Lung (tissue), 12 donors: ENCODE data around the gene METTL24. TPM values are rescaled to one million over a fixed set of nuclear protein-coding genes. Genes with fewer than 3 reads are reported as not detected.
"Not testable (repeated sequence)": the region's sequence is repeated elsewhere in the genome, so short reads cannot be mapped to it uniquely, and the experiment has no call there.

Experiments
- ATAC-seq: fragments of 200-7000 bp; cut with Tn5 transposase; one replicate; pipeline ENCODE4 v1.9.1; 2020; ENCODE audit warnings: moderate number of reproducible peaks; ENCODE audit not compliant: insufficient read depth, low FRiP score
- DNase-seq, 3 donors: peaks; one replicate each; pipeline ENCODE4 v3.0.0-alpha.2; 2013 to 2017
- H3K27ac ChIP-seq, 2 donors: one replicate each; pipeline ENCODE4 v1.5.1; 2013; ENCODE audit warnings: mild to moderate bottlenecking in 2 of 2, moderate library complexity in 2 of 2, control low read depth in 1 of 2, inconsistent platforms in 1 of 2, low read depth in 1 of 2, low read length in 1 of 2
- H3K27me3 ChIP-seq, 3 donors: one replicate each; pipeline ENCODE4 v1.5.1; 2013; ENCODE audit warnings: low read length in 2 of 3; ENCODE audit not compliant: control insufficient read depth in 3 of 3, insufficient read depth in 3 of 3
- H3K36me3 ChIP-seq, 4 donors: one replicate each; pipeline ENCODE4 v1.5.1; 2013; ENCODE audit warnings: low read length in 4 of 4, mild to moderate bottlenecking in 1 of 4, moderate library complexity in 1 of 4; ENCODE audit not compliant: control insufficient read depth in 4 of 4, insufficient read depth in 4 of 4
- H3K4me1 ChIP-seq, 5 donors: one replicate each; pipeline ENCODE4 v1.5.1; 2013; ENCODE audit warnings: low read length in 5 of 5, mild to moderate bottlenecking in 2 of 5, moderate library complexity in 1 of 5; ENCODE audit not compliant: control insufficient read depth in 5 of 5, insufficient read depth in 5 of 5
- H3K4me3 ChIP-seq: one replicate; pipeline ENCODE4 v1.5.1; 2013; ENCODE audit warnings: mild to moderate bottlenecking, control low read depth, moderate library complexity
- H3K9ac ChIP-seq, 2 donors: one replicate each; pipeline ENCODE4 v1.5.1; 2013; ENCODE audit warnings: low read length in 2 of 2, control low read depth in 1 of 2; ENCODE audit not compliant: insufficient read depth in 1 of 2
- H3K9me3 ChIP-seq, 4 donors: one replicate each; pipeline ENCODE4 v1.5.1; 2013; ENCODE audit warnings: low read length in 3 of 4, mild to moderate bottlenecking in 1 of 4, moderate library complexity in 1 of 4; ENCODE audit not compliant: control insufficient read depth in 4 of 4, insufficient read depth in 3 of 4
- CTCF ChIP-seq: IDR thresholded peaks from 2 replicates; pipeline ENCODE4 v1.5.1; 2012; ENCODE audit warnings: mild to moderate bottlenecking; ENCODE audit errors: control extremely low read depth, extremely low read depth
- WGBS, 2 donors: extraction: QIAGEN DNeasy Blood & Tissue Kit; methylation state at CpG; one replicate each; pipeline ENCODE4 v1.1.7; 2013; 5-methylcytosine and 5-hydroxymethylcytosine counted together
- polyA plus RNA-seq, 2 donors: library from polyadenylated mRNA; stranded (reverse); fragments of 200-250 nt; gene quantifications; one replicate each; pipeline ENCODE4 v1.2.1, GENCODE V29; 2013
- total RNA-seq, 2 donors: library from RNA; depleted of rRNA in 1 of 2; stranded (reverse); fragments of >200 nt in 1 of 2; gene quantifications; one replicate each; pipeline ENCODE4 v1.2.1, GENCODE V29; 2014 to 2021
- donor health status: control.
- donor health status: control.
- donor health status: Bipolar disorder and iron deficiency.
- donor health status: healthy.
- donor health status: DM: yes; HTN: yes; CAD: no.

METTL24 gene
- total and polyA plus RNA-seq, 4 donors, result 0.73 to 3.7 (median 2.0) TPM; not detected in 1

DNA sequence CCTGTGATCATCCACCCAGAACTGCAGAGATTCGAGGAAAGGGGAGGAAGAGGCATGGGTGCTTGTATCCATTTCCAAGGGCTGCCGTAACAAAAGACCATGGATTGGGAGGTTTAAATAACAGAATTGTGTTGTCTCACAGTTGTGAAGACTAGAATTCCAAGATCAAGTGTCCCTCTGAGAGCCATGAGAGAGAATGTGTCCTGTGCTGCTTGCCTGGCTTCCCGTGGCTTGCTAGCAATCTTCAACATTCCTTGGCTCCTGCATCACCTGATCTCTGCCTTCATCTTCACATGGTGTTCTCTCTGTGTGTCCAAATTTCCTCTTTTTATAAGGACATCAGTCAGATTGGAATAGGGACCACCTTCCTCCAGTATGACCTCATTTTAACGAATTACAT is 108.1 kb downstream of the METTL24 start:
- no peaks in the 10 kb centered on the region for H3K27me3 ChIP-seq
- no peak for TF ChIP-seq CTCF
- H3K36me3 ChIP-seq, result no peaks in the 10 kb centered on the region
- ATAC-seq (no peak), DNase-seq (no peak)
- 75 to 95% methylated on average over 4 of the region's 4 CpGs for WGBS, 2 donors
- no peak overlapping the region for H3K9ac ChIP-seq
- peaks cover 0 to 9% (median 0%) of the 10 kb centered on the region in 4 donors for H3K9me3 ChIP-seq
- H3K27ac ChIP-seq, result no peak overlapping the region
- no peak overlapping the region for H3K4me3 ChIP-seq
- H3K4me1 ChIP-seq, result no peaks in the 10 kb centered on the region

GRCh38 chr6:110246900-110247546 is 111.1 kb downstream of the METTL24 start:
- no peaks in the 10 kb centered on the region for H3K36me3 ChIP-seq
- H3K4me1 ChIP-seq, result no peaks in the 10 kb centered on the region
- ATAC-seq, result no peak
- H3K27ac ChIP-seq, result no peak overlapping the region
- no peak for TF ChIP-seq CTCF
- DNase-seq, result no peak
- H3K27me3 ChIP-seq, result no peaks in the 10 kb centered on the region
- H3K9me3 ChIP-seq, result peaks cover 0 to 5% (median 0%) of the 10 kb centered on the region in 4 donors
- no peak overlapping the region for H3K9ac ChIP-seq
- no peak overlapping the region for H3K4me3 ChIP-seq
- 96 to 99% methylated on average over 3 of the region's 3 CpGs for WGBS, 2 donors

- H3K4me1 ChIP-seq, result no peaks in the 10 kb centered on the region
- no peak for ATAC-seq
- 95 to 97% methylated on average over 3 of the region's 3 CpGs for WGBS, 2 donors
These were observed 111.8 kb downstream of the METTL24 start for GRCh38 chr6:110246378-110246777.

GRCh38 chr6:110244621-110245020 is 113.5 kb downstream of the METTL24 start:
- not testable (repeated sequence) for ATAC-seq, H3K4me3 ChIP-seq, DNase-seq, H3K27me3 ChIP-seq, H3K27ac ChIP-seq, H3K36me3 ChIP-seq, H3K9ac ChIP-seq, H3K9me3 ChIP-seq, H3K4me1 ChIP-seq
- 93 to 94% methylated on average over 3 of the region's 3 CpGs for WGBS, 2 donors

More at GRCh38 chr6:110246378-110246777, 111.8 kb downstream of the METTL24 start:
- no peak for DNase-seq
- no peak overlapping the region for H3K9ac ChIP-seq
- H3K27me3 ChIP-seq, result no peaks in the 10 kb centered on the region
- no peak overlapping the region for H3K4me3 ChIP-seq
- peaks cover 0 to 2% (median 0%) of the 10 kb centered on the region in 4 donors for H3K9me3 ChIP-seq
- TF ChIP-seq CTCF, result no peak
- no peak overlapping the region for H3K27ac ChIP-seq
- no peaks in the 10 kb centered on the region for H3K36me3 ChIP-seq
